OCI-M2 (cell line): ENCODE measurements around the gene STAT6.
"Not testable (repeated sequence)": the region's sequence is repeated elsewhere in the genome, so short reads cannot be mapped to it uniquely, and the experiment has no call there.

Experiments used
- DNase-seq: peaks from one replicate; lab custom pipeline; 2025; ENCODE audit not compliant: unreplicated experiment; lab: John Stamatoyannopoulos, UW

The STAT6 gene

DNA sequence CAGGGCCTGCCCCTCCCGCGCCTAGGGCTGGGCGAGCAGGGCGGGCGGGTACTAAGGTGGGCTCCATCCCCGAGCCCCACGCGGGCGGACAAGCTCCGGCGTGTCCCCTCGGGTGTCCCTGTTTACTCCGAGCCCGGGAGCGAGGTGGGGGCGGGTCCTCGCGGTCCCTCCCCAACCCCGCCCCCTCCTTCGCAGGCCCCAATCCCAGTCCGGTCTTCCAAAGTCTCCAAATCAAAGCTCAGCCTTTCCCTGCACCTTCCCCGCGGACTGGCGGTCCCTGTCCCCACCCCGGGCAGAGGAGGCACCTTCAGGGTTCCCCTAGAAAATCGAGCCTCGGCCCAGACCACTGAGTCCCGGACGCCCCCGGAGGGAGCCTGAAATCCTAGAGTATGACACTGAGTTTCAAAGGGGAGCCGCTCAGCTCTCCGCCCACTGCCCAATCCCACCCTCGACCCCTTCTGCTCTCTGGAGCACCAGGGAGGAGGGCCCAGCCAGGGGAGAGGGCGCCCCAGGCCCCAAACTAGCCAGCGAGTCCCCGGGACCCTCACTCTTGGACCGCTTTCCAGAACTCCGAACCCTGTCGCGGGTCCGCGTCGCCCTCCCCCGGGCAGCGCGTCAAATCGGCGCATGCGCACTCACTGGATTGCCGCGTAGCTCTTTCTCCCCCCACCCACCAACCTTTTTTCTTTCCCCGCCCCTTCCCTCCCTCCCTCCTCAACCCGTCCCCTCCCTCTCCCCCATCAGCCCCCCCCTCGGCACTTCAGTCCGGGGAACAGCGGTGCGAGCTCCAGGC is 16.8 kb upstream of the STAT6 start, which contains the start of gene LRP1:
Gene LRP1, plus strand, starts transcription at position 758 of the 793 bp plus-strand sequence. CDS start 482 bp downstream, outside the sequence.
- DNase-seq: peak; percentile 8

DNA sequence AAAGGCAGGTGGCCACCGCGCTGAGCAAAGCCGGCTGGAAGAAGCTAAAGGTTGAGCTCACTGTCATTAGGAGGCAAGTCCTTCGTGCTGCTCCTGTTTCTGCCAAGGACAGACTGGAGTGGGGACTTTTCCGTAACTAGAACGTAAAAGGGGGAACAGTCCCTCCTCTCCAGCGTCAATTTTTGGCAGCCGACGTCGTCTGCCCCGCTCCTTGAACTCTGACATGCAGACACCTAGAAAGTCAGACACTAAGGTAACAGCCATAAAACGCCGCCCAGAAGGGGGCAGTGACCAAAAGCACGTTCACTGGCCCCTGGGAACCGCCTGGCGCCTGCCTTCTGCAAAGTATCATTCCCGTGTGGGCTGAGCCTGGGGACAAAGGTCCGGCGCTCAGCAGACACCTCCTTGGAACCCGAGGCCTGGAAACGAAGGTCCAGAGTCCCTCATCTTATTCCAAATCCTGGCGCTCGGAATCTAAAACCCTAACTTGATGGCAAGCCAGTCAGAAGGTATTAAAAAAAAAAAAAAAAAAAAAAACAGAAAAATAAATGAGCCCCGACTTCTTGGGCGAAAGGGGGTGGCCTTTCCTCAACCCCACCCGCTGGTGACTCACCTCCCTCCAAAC is 16.1 kb upstream of the STAT6 start:
- DNase-seq: no peak

- DNase-seq: no peak
These were observed 15.4 kb upstream of the STAT6 start for GRCh38 chr12:57126561-57126960.

GRCh38 chr12:57126061-57126460 is 14.9 kb upstream of the STAT6 start:
- DNase-seq: no peak

- peak; percentile 42 for DNase-seq
These were observed 13.2 kb upstream of the STAT6 start for GRCh38 chr12:57124261-57124877.

DNA sequence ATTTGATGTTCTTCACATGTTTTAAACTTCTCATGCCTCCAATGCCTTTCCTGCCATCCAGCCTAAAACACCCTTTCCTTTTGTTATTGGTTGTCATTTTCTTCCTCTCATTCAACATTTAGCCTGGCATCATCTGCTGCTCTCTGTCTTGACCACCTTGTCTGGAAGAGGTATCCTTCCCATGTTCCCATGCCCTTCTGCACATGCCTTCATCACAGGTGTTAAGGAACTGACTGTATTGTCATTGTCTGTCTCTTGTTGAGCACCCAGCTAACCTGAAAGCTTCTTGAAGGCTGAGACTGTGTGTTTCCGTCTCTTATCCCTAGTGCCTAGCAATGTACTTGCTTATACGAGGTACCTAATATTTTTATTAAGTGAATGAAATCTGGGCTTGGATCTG is 12.7 kb upstream of the STAT6 start:
- no peak for DNase-seq

- not testable (repeated sequence) for DNase-seq
These were observed 9.6 kb upstream of the STAT6 start for GRCh38 chr12:57120718-57121117.

- DNase-seq: no peak
These were observed 8.3 kb upstream of the STAT6 start for GRCh38 chr12:57119294-57120085.

DNA sequence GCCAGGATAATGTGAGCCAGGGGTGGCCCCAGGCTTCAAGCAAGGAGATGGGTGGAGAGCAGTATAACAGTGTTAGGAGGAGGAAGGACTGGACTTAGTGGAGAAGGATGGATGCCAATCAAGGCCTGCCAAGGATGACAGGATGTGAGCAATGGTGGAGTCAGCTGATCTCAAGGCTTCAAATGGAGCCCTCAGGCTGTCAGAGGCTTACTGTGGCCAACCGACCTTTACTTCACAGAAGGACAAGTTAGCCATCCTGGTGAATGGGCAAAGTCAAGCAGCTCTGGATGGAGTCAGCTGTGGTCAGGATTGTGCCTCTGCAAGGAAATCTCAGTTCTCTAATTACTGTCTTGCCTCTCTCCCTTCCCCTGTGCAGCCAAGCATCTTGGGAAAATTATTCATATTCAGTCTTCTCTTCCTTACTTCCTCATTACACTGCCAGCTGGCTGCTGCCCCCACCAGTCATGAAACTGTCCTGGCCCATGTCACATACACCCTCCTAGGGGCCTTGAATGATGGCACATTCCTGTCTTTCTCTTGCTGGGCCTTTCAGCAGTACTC is 7.6 kb upstream of the STAT6 start:
- no peak for DNase-seq

- DNase-seq: no peak
These were observed 5.6 kb upstream of the STAT6 start for GRCh38 chr12:57116580-57117281.

DNA sequence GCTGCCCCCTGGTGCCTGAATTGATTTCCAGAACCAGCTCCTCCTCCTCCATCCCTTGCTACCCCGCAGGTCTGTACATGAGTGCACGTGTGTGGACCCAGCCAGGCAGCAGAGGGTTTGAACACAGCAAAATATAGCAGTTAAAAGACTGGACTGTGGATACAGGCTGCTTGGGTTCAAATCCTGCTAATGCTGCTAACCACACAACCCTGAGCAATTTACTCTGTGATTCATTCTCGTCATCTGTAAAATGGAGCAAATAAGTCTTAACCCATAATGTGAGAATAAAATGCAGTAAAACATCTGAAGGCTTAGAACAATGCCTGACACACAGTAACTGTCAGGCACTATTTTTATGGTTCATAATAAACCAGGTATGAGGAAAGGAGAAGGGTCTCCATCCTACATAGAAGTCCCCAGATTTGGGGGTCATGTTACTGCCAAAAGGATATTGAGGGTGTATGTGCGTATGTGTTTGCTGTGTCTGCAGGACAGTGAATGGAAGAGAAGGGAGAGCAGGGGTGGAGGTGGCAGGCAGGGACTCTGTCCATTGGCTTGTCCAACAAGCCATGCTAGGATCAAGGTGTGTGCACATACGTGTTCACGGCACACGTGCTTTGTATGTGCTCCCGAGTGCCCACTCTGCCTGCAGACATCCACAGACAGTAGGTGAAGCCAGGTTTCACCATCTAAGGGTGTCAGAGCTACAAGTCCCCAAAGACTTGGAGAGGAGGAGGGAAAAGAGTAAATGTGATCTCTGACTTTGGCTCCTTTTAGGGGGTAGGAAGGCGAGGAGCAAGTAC is 1.5 kb upstream of the STAT6 start:
- DNase-seq: no peak

GRCh38 chr12:57110104-57111030 is 795 bp downstream of the STAT6 start:
- DNase-seq: no peak

- DNase-seq: no peak
These were observed 1.7 kb downstream of the STAT6 start for GRCh38 chr12:57109207-57110103.

DNA sequence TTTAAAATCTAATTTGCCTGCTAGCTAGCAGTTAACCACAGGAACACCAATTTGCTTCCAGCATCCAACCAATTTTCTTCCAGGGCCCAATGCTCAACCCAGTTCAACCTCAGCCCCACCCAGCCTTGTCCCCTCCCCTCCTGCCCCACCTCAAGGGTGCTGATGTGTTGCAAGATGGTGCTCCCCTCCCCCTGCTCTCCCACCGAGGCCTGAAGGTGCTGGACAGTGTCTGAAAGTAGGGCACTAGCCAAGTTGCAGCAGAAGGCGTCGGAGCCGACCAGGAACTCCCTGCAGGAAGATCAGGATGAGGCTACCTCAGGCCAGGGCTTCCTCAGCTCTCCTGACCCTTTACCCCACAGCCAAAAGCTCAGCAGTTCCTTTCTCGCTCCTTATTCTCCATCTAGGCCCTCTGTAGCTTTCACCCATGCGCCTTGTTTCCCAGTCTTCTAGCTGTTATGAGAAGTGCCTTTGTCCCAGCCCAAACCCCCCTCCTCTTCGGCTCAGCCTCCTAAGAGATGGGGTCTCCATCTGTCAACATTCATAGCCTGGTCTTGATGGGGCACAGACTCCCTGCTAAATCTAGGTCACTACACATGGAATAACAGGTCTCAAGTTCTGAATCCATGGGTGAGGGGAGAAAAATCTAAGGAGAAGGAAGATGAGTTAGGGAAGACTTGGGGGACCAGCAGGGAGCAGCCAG is 3.6 kb downstream of the STAT6 start:
- DNase-seq: no peak

GRCh38 chr12:57106021-57106708 is 5.0 kb downstream of the STAT6 start:
- DNase-seq: no peak

GRCh38 chr12:57105011-57105753 is 6.0 kb downstream of the STAT6 start:
- DNase-seq: no peak
